Neural progenitor cell (in vitro differentiated cells): ENCODE data around the gene MBNL2. TPM values are rescaled to one million over a fixed set of nuclear protein-coding genes. Genes with fewer than 3 reads are reported as not detected.

Experiments
- DNase-seq: peaks from one replicate; pipeline ENCODE4 v3.0.0-alpha.2; 2016; ENCODE audit warnings: low spot score
- H2AFZ ChIP-seq: fragments of 200-600 bp; sonication (generic); replicated peaks from 2 replicates; pipeline ENCODE4 v1.6.1; 2016; ENCODE audit warnings: antibody characterized with exemption
- H3F3A ChIP-seq: fragments of 200-600 bp; sonication (generic); 2 replicates; pipeline ENCODE4 v1.6.1; 2016; ENCODE audit warnings: antibody characterized with exemption, low read depth
- H3K27ac ChIP-seq: fragments of 200-600 bp; sonication (generic); 2 replicates; pipeline ENCODE4 v1.5.1; 2016; ENCODE audit warnings: mild to moderate bottlenecking
- H3K27me3 ChIP-seq: fragments of 200-600 bp; sonication (generic); 2 replicates; pipeline ENCODE4 v1.6.1; 2016; ENCODE audit warnings: mild to moderate bottlenecking, moderate library complexity
- H3K36me3 ChIP-seq: fragments of 200-600 bp; sonication (generic); 2 replicates; pipeline ENCODE4 v1.5.1; 2016
- H3K4me1 ChIP-seq: fragments of 200-600 bp; sonication (generic); 2 replicates; pipeline ENCODE4 v1.6.1; 2016; ENCODE audit warnings: mixed run types
- H3K4me2 ChIP-seq: fragments of 200-600 bp; sonication (generic); 2 replicates; pipeline ENCODE4 v1.6.1; 2016
- H3K4me3 ChIP-seq: fragments of 200-600 bp; sonication (generic); 2 replicates; pipeline ENCODE4 v1.5.1; 2016
- H3K79me2 ChIP-seq: fragments of 200-600 bp; sonication (generic); 2 replicates; pipeline ENCODE4 v1.6.1; 2016; ENCODE audit warnings: low read depth
- H3K9ac ChIP-seq: fragments of 200-600 bp; sonication (generic); 2 replicates; pipeline ENCODE4 v1.6.1; 2016
- H3K9me3 ChIP-seq: fragments of 200-600 bp; sonication (generic); 2 replicates; pipeline ENCODE4 v1.5.1; 2016; ENCODE audit warnings: low read depth
- H4K20me1 ChIP-seq: fragments of 200-600 bp; sonication (generic); 2 replicates; pipeline ENCODE4 v1.6.1; 2016; ENCODE audit warnings: low read depth
- H3K27ac Mint-ChIP-seq: 3 replicates; pipeline ENCODE4 v1.8.0; 2021; ENCODE audit warnings: mixed read lengths
- H3K27me3 Mint-ChIP-seq: 2 replicates; pipeline ENCODE4 v1.8.0; 2022; ENCODE audit warnings: low read depth, mild to moderate bottlenecking, inconsistent platforms, moderate library complexity, mixed read lengths; ENCODE audit not compliant: insufficient read depth
- H3K36me3 Mint-ChIP-seq: 3 replicates; pipeline ENCODE4 v1.8.0; 2021; ENCODE audit warnings: mixed read lengths
- H3K4me1 Mint-ChIP-seq: 3 replicates; pipeline ENCODE4 v1.8.0; 2021; ENCODE audit warnings: mixed read lengths
- H3K4me3 Mint-ChIP-seq: 3 replicates; pipeline ENCODE4 v1.8.0; 2021; ENCODE audit warnings: mild to moderate bottlenecking, moderate library complexity, mixed read lengths
- H3K9me3 Mint-ChIP-seq: 3 replicates; pipeline ENCODE4 v1.8.0; 2020; ENCODE audit warnings: mixed read lengths
- CTCF ChIP-seq: fragments of 200-600 bp; sonication (generic); IDR thresholded peaks from 2 replicates; pipeline ENCODE4 v1.5.1; 2017; ENCODE audit warnings: antibody characterized with exemption, mild to moderate bottlenecking
- EZH2 ChIP-seq: fragments of 200-600 bp; sonication (generic); IDR thresholded peaks from 2 replicates; pipeline ENCODE4 v1.6.1; 2017; ENCODE audit warnings: antibody characterized with exemption, mild to moderate bottlenecking, moderate library complexity
- EZH2phosphoT487 ChIP-seq: fragments of 200-600 bp; sonication (generic); IDR thresholded peaks from 2 replicates; pipeline ENCODE4 v1.6.1; 2017; ENCODE audit warnings: antibody characterized with exemption
- total RNA-seq: library from RNA; depleted of rRNA; stranded (reverse); fragments of >200 nt; gene quantifications from 2 replicates; pipeline ENCODE4 v1.2.3, GENCODE V29; 2015; ENCODE audit warnings: low replicate concordance

The MBNL2 gene
- total RNA-seq, 1 donor from 2014 or later: 19.6 TPM

- H3K79me2 ChIP-seq: no peaks in the 10 kb centered on the region
- DNase-seq: no peak
- no peaks in the 10 kb centered on the region for H3K27me3 ChIP-seq
- H3K9ac ChIP-seq: no peak overlapping the region
- H2AFZ ChIP-seq: no peak overlapping the region
- H3K36me3 Mint-ChIP-seq: peaks cover 2% of the 10 kb centered on the region
- no peak overlapping the region for H3K27ac ChIP-seq
- H3K4me3 ChIP-seq: no peak overlapping the region
- no peaks in the 10 kb centered on the region for H3K9me3 Mint-ChIP-seq
- H4K20me1 ChIP-seq: no peaks in the 10 kb centered on the region
- no peak overlapping the region for H3K4me3 Mint-ChIP-seq
- no peak overlapping the region for H3K4me2 ChIP-seq
- H3F3A ChIP-seq: no peaks in the 10 kb centered on the region
- H3K36me3 ChIP-seq: no peaks in the 10 kb centered on the region
- no peaks in the 10 kb centered on the region for H3K4me1 ChIP-seq
- no peak overlapping the region for H3K27ac Mint-ChIP-seq
- peaks cover 2% of the 10 kb centered on the region for H3K27me3 Mint-ChIP-seq
- no peak for TF ChIP-seq EZH2
- no peak for TF ChIP-seq EZH2phosphoT487
- TF ChIP-seq CTCF: no peak
- no peaks in the 10 kb centered on the region for H3K4me1 Mint-ChIP-seq
- no peaks in the 10 kb centered on the region for H3K9me3 ChIP-seq
Measured at GRCh38 chr13:97321101-97321500, 99.0 kb downstream of the MBNL2 start.

GRCh38 chr13:97321616-97322321, 99.6 kb downstream of the MBNL2 start:
- H3K4me1 ChIP-seq: no peaks in the 10 kb centered on the region
- Mint-ChIP-seq H3K4me3 (no peak overlapping the region), H3K9me3 (no peaks in the 10 kb centered on the region), H3K27ac (no peak overlapping the region), H3K36me3 (no peaks in the 10 kb centered on the region), H3K27me3 (peaks cover 2% of the 10 kb centered on the region), H3K4me1 (no peaks in the 10 kb centered on the region)
- H3K9ac ChIP-seq: no peak overlapping the region
- no peak overlapping the region for H3K4me3 ChIP-seq
- no peaks in the 10 kb centered on the region for H3K79me2 ChIP-seq
- H3K36me3 ChIP-seq: no peaks in the 10 kb centered on the region
- no peak overlapping the region for H3K27ac ChIP-seq
- TF ChIP-seq CTCF: no peak
- no peak for TF ChIP-seq EZH2
- TF ChIP-seq EZH2phosphoT487: no peak
- H3F3A ChIP-seq: no peaks in the 10 kb centered on the region
- H3K9me3 ChIP-seq: no peaks in the 10 kb centered on the region
- no peak overlapping the region for H3K4me2 ChIP-seq
- H2AFZ ChIP-seq: no peak overlapping the region
- no peak for DNase-seq
- H3K27me3 ChIP-seq: no peaks in the 10 kb centered on the region
- H4K20me1 ChIP-seq: no peaks in the 10 kb centered on the region

- Histone ChIP-seq H3K9me3 (no peaks in the 10 kb centered on the region), H4K20me1 (no peaks in the 10 kb centered on the region), H3K36me3 (no peaks in the 10 kb centered on the region), H3K27me3 (no peaks in the 10 kb centered on the region), H3K9ac (no peak overlapping the region), H3K4me3 (no peak overlapping the region), H3K79me2 (no peaks in the 10 kb centered on the region), H2AFZ (no peak overlapping the region), H3K4me1 (peaks cover 4% of the 10 kb centered on the region), H3K4me2 (no peak overlapping the region), H3F3A (peaks cover 4% of the 10 kb centered on the region), H3K27ac (no peak overlapping the region)
- H3K27me3 Mint-ChIP-seq: peaks cover 2% of the 10 kb centered on the region
- no peak for TF ChIP-seq CTCF
- no peak for TF ChIP-seq EZH2
- no peak for TF ChIP-seq EZH2phosphoT487
- H3K36me3 Mint-ChIP-seq: no peaks in the 10 kb centered on the region
- no peak overlapping the region for H3K4me3 Mint-ChIP-seq
- DNase-seq: no peak
- peaks cover 4% of the 10 kb centered on the region for H3K4me1 Mint-ChIP-seq
- no peaks in the 10 kb centered on the region for H3K9me3 Mint-ChIP-seq
- no peak overlapping the region for H3K27ac Mint-ChIP-seq
Measured at GRCh38 chr13:97322740-97323342, 100.7 kb downstream of the MBNL2 start.
